Hepatocyte (in vitro differentiated cells): ENCODE data around the gene GRXCR1.

Source experiments
- EZH2 ChIP-seq: fragments of 200-600 bp; sonication (generic); IDR thresholded peaks from 2 replicates; pipeline ENCODE4 v1.6.1; 2016; ENCODE audit warnings: antibody characterized with exemption, mild to moderate bottlenecking, borderline replicate concordance
- TF ChIP-seq, protein P1 (sequence below): fragments of 200-600 bp; sonication (generic); IDR thresholded peaks from 2 replicates; pipeline ENCODE4 v1.5.1; 2016; ENCODE audit warnings: antibody characterized with exemption, mild to moderate bottlenecking; ENCODE audit not compliant: poor library complexity

GRCh38 chr4:43066415-43066814, 173.9 kb downstream of the GRXCR1 start:
- TF ChIP-seq EZH2 = no peak
- TF ChIP-seq, protein P1, sequence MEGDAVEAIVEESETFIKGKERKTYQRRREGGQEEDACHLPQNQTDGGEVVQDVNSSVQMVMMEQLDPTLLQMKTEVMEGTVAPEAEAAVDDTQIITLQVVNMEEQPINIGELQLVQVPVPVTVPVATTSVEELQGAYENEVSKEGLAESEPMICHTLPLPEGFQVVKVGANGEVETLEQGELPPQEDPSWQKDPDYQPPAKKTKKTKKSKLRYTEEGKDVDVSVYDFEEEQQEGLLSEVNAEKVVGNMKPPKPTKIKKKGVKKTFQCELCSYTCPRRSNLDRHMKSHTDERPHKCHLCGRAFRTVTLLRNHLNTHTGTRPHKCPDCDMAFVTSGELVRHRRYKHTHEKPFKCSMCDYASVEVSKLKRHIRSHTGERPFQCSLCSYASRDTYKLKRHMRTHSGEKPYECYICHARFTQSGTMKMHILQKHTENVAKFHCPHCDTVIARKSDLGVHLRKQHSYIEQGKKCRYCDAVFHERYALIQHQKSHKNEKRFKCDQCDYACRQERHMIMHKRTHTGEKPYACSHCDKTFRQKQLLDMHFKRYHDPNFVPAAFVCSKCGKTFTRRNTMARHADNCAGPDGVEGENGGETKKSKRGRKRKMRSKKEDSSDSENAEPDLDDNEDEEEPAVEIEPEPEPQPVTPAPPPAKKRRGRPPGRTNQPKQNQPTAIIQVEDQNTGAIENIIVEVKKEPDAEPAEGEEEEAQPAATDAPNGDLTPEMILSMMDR = no peak
